GM23338 (cell line): ENCODE data around the gene RGS17.

Source experiments
- CTCF ChIP-seq, 2 experiments: fragments of 200-600 bp in 1 of 2; sonication (generic) in 1 of 2; conservative IDR thresholded peaks; 2 replicates each; pipeline versions ENCODE4 v1.5.1 to v1.6.1; 2016 to 2017; ENCODE audit warnings: antibody characterized with exemption in 2 of 2, low read depth in 2 of 2, mild to moderate bottlenecking in 2 of 2, moderate library complexity in 1 of 2
- NANOG ChIP-seq: IDR thresholded peaks from 2 replicates; pipeline ENCODE4 v1.6.1; 2016; ENCODE audit warnings: antibody characterized with exemption, borderline replicate concordance

DNA sequence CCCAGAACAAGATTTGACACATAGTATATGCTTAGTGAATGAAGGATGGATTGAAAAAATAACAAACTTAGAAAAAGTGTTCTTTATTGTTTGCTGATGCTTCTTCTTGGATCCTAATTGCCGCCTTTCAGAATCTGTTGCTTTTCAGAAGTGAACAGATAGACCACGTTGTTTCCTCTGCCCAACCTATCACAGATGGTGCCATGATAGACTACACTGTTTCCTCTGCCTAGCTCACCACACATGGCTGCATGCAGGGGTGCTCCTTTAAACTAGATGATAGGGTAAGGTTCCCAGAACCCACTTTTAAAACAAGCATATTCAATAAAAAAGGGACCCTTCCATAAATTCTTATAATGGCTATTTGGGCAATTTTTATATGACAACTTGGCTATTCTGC is 4.6 kb upstream of the RGS17 start:
- no peak for TF ChIP-seq CTCF (conservative IDR thresholded peaks at IDR 0.05; ENCODE audit: low read depth in 2 of 2)
- no peak for TF ChIP-seq NANOG
